NAMALWA (cell line): ENCODE measurements around the gene TMSB4X.

Source experiments
- DNase-seq: peaks from one replicate; pipeline ENCODE4 v3.0.0-alpha.2; 2015; ENCODE audit warnings: low spot score

Gene TMSB4X

DNA sequence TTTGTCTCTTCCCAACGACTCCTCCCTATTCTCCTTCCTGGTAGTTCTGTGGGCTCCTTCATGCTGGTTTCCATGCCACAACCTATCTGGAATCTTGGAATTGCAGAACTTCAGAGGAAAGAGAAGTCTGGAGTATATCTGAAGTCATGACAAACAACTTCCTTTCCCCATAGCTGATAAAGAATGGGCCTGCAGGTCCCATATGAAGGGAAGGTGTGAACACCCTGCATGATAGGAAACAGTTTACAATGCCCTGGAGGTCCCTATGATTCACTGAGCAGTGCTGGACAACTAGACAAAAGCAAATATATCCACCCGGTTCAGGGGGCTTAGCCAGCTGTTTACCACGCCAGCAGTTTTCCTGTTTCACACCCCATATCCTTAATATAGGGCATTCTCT lies 50.1 kb downstream of the TMSB4X start:
- DNase-seq, result no peak
